ENCODE results near the gene RERE.

DNA sequence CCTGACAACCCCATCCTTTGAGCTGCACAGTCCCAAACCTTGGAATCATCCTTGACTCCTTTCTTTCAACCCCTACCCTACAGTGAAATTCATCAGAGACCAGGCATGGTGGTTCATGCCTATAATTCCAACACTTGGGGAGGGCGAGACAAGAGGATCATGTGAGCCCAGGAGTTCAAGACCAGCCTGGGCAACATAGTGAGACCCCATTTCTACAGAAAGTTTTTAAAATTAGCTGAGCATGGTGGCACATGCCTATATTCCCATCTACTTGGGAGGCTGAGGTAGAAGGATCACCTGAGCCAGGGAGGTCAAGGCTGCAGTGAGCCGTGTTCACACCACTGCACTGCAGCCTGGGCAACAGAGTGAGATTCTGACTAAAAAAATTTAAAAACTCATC lies 34.5 kb downstream of the RERE start:
- TF ChIP-seq, protein P1, sequence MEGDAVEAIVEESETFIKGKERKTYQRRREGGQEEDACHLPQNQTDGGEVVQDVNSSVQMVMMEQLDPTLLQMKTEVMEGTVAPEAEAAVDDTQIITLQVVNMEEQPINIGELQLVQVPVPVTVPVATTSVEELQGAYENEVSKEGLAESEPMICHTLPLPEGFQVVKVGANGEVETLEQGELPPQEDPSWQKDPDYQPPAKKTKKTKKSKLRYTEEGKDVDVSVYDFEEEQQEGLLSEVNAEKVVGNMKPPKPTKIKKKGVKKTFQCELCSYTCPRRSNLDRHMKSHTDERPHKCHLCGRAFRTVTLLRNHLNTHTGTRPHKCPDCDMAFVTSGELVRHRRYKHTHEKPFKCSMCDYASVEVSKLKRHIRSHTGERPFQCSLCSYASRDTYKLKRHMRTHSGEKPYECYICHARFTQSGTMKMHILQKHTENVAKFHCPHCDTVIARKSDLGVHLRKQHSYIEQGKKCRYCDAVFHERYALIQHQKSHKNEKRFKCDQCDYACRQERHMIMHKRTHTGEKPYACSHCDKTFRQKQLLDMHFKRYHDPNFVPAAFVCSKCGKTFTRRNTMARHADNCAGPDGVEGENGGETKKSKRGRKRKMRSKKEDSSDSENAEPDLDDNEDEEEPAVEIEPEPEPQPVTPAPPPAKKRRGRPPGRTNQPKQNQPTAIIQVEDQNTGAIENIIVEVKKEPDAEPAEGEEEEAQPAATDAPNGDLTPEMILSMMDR (conservative IDR thresholded peaks at IDR 0.05; ENCODE audit: low read length) = no peak
- TF ChIP-seq EZH2phosphoT487 (IDR thresholded peaks at IDR 0.05; ENCODE audit: borderline replicate concordance, low read depth, low read length) = no peak

All from OCI-LY7 (cell line).